Activated CD4-positive, alpha-beta T cell treated with anti-CD3 and anti-CD28 coated beads, Interleukin-2, amount 50 U/mL, for 24 hours (primary cell): ENCODE results near the gene TSPAN7.

ENCODE experiments used
- DNase-seq, 2 donors: peaks; one replicate each; pipeline ENCODE4 v3.0.0-alpha.2; 2020; ENCODE audit warnings: low read depth in 1 of 2, low spot score in 1 of 2

TSPAN7 gene

GRCh38 chrX:38679695-38680094 lies 118.4 kb downstream of the TSPAN7 start:
- DNase-seq, result no peak

- no peak for DNase-seq
These were observed 120.8 kb downstream of the TSPAN7 start for GRCh38 chrX:38682095-38682494.

GRCh38 chrX:38692961-38693360 lies 131.6 kb downstream of the TSPAN7 start:
- DNase-seq, result no peak

- DNase-seq, result no peak
These were observed 133.1 kb downstream of the TSPAN7 start for GRCh38 chrX:38694394-38694793.

GRCh38 chrX:38697461-38697860 lies 136.1 kb downstream of the TSPAN7 start:
- no peak for DNase-seq

- no peak for DNase-seq
These were observed 137.8 kb downstream of the TSPAN7 start for GRCh38 chrX:38699121-38699520.

GRCh38 chrX:38699696-38700095 lies 138.4 kb downstream of the TSPAN7 start:
- DNase-seq, result no peak

GRCh38 chrX:38701073-38701472 lies 139.7 kb downstream of the TSPAN7 start:
- DNase-seq, result no peak

- DNase-seq, result no peak
These were observed 143.0 kb downstream of the TSPAN7 start for GRCh38 chrX:38704146-38704882.

GRCh38 chrX:38717871-38718270 lies 156.5 kb downstream of the TSPAN7 start:
- DNase-seq, result no peak

GRCh38 chrX:38718311-38718710 lies 157.0 kb downstream of the TSPAN7 start:
- DNase-seq, result no peak

GRCh38 chrX:38726612-38727011 lies 165.3 kb downstream of the TSPAN7 start:
- DNase-seq, result no peak

GRCh38 chrX:38727668-38728067 lies 166.3 kb downstream of the TSPAN7 start:
- DNase-seq, result no peak

GRCh38 chrX:38732866-38733265 lies 171.5 kb downstream of the TSPAN7 start:
- no peak for DNase-seq
